K562 (cell line): ENCODE data around the gene PRSS53. TPM values are rescaled to one million over a fixed set of nuclear protein-coding genes. Genes with fewer than 3 reads are reported as not detected.

Experiments used
- BRCA1 ChIP-seq, 2 experiments: fragments of 450-650 bp in 1 of 2; sonication (generic) in 1 of 2; formaldehyde crosslinking in 1 of 2; IDR thresholded peaks; 2 replicates each; pipeline versions ENCODE4 v1.5.0 to v1.6.1; 2017 to 2020; ENCODE audit warnings: mild to moderate bottlenecking in 1 of 2, missing genetic modification reagents in 1 of 2
- BRD4 ChIP-seq: fragments of 200-600 bp; sonication (generic); IDR thresholded peaks from 2 replicates; pipeline ENCODE4 v1.6.1; 2017; ENCODE audit warnings: inconsistent platforms
- CCNT2 ChIP-seq: IDR thresholded peaks from 2 replicates; pipeline ENCODE4 v1.6.1; 2011; ENCODE audit warnings: borderline replicate concordance, low read depth, mild to moderate bottlenecking, moderate library complexity, mixed read lengths, low read length; ENCODE audit not compliant: insufficient read length; ENCODE audit errors: extremely low read depth
- EP400 ChIP-seq: fragments of 450-650 bp; IDR thresholded peaks from 2 replicates; pipeline ENCODE4 v1.6.1; 2017; ENCODE audit warnings: antibody characterized with exemption, mild to moderate bottlenecking, moderate library complexity
- HDAC8 ChIP-seq: fragments of 450-650 bp; IDR thresholded peaks from 2 replicates; pipeline ENCODE4 v1.6.1; 2016; ENCODE audit warnings: mild to moderate bottlenecking, missing genetic modification characterization, moderate library complexity, missing compliant biosample characterization
- HNRNPL ChIP-seq: fragments of 200-400 bp; formaldehyde crosslinking; IDR thresholded peaks from 2 replicates; pipeline ENCODE4 v1.6.1; 2017; ENCODE audit warnings: low read depth, mild to moderate bottlenecking, low read length
- L3MBTL2 ChIP-seq: fragments of 450-650 bp; IDR thresholded peaks from 2 replicates; pipeline ENCODE4 v1.6.1; 2016; ENCODE audit warnings: mild to moderate bottlenecking, moderate library complexity
- MTA3 ChIP-seq: fragments of 450-650 bp; formaldehyde crosslinking; IDR thresholded peaks from 2 replicates; pipeline ENCODE4 v1.6.1; 2017; ENCODE audit warnings: mild to moderate bottlenecking, borderline replicate concordance
- NFE2 ChIP-seq: IDR thresholded peaks from 2 replicates; pipeline ENCODE4 v1.6.1; 2014; ENCODE audit warnings: antibody characterized with exemption, low read depth
- NFIC ChIP-seq: fragments of 450-650 bp; IDR thresholded peaks from 2 replicates; pipeline ENCODE4 v1.6.1; 2017; ENCODE audit warnings: mild to moderate bottlenecking, inconsistent platforms
- PHF8 ChIP-seq: fragments of 200-600 bp; sonication (generic); IDR thresholded peaks from 2 replicates; pipeline ENCODE4 v1.6.1; 2012; ENCODE audit warnings: mixed run types, mild to moderate bottlenecking, inconsistent platforms, low read length, moderate library complexity, borderline replicate concordance
- SP1 ChIP-seq: sonication (generic); formaldehyde crosslinking; IDR thresholded peaks from 2 replicates; pipeline ENCODE4 v1.8.1; 2022; ENCODE audit warnings: mild to moderate bottlenecking, missing genetic modification reagents
- SPI1 ChIP-seq: IDR thresholded peaks from 2 replicates; pipeline ENCODE4 v1.6.1; 2011; ENCODE audit warnings: low read depth, low read length, control low read depth, borderline replicate concordance
- ZC3H4 ChIP-seq: sonication (generic); formaldehyde crosslinking; IDR thresholded peaks from 2 replicates; pipeline ENCODE4 v1.9.0; 2021; ENCODE audit warnings: missing genetic modification reagents, borderline replicate concordance
- ZNF431 ChIP-seq: sonication (generic); formaldehyde crosslinking; IDR thresholded peaks from 2 replicates; pipeline ENCODE4 v1.8.0; 2022; ENCODE audit warnings: mild to moderate bottlenecking, missing genetic modification reagents
- ZNF57 ChIP-seq: fragments of 450-650 bp; formaldehyde crosslinking; IDR thresholded peaks from 2 replicates; pipeline ENCODE4 v1.4.0; 2020; ENCODE audit warnings: mild to moderate bottlenecking, moderate library complexity
- ZNF586 ChIP-seq: fragments of 450-650 bp; formaldehyde crosslinking; conservative IDR thresholded peaks from 2 replicates; pipeline ENCODE4 v1.4.0; 2020; ENCODE audit warnings: mild to moderate bottlenecking, moderate library complexity
- polyA plus RNA-seq, 8 experiments: library from polyadenylated mRNA; depleted of rRNA in 4 of 8; stranded (reverse) in 5 of 8; unstranded in 3 of 8; fragments of >200 nt; fragmentation: Nextera tagmentation in 2 of 8; fragmentation: Illumina TruSeq in 1 of 8; extraction: Ambion mirVana in 2 of 8; extraction: Trizol in 1 of 8; gene quantifications; 2 replicates each; pipeline versions ENCODE4 v1.2.1 to v1.2.3, GENCODE V29; 2011 to 2014; ENCODE audit warnings: inconsistent platforms in 1 of 8, missing spikeins in 1 of 8
- total RNA-seq, 7 experiments: library from RNA; depleted of rRNA in 6 of 7; stranded (reverse); fragments of >200 nt in 6 of 7; fragmentation: Illumina TruSeq in 2 of 7; extraction: Trizol in 2 of 7; gene quantifications; 2 replicates each; pipeline versions ENCODE4 v1.2.1 to v1.2.3, GENCODE V29; 2011 to 2021; ENCODE audit warnings: low replicate concordance in 1 of 7
- TF ChIP-seq, protein P1 (sequence below), 2 experiments: fragments of 200-800 bp in 1 of 2; sonication (Bioruptor generic) in 1 of 2; sonication (generic) in 1 of 2; formaldehyde crosslinking in 1 of 2; IDR thresholded peaks in 1 of 2; conservative IDR thresholded peaks in 1 of 2; 2 replicates each; pipeline versions ENCODE4 v1.5.0 to v1.6.1; 2016 to 2020; ENCODE audit warnings: missing compliant biosample characterization in 1 of 2, missing genetic modification characterization in 1 of 2, missing genetic modification reagents in 1 of 2

PRSS53 gene
- total and polyA plus RNA-seq, 9 of the 15 experiments (the other 6 are each of a cell fraction or from before 2014, with no cell fraction given): 0.40 to 1.9 (median 0.78) TPM; not detected in 2

DNA sequence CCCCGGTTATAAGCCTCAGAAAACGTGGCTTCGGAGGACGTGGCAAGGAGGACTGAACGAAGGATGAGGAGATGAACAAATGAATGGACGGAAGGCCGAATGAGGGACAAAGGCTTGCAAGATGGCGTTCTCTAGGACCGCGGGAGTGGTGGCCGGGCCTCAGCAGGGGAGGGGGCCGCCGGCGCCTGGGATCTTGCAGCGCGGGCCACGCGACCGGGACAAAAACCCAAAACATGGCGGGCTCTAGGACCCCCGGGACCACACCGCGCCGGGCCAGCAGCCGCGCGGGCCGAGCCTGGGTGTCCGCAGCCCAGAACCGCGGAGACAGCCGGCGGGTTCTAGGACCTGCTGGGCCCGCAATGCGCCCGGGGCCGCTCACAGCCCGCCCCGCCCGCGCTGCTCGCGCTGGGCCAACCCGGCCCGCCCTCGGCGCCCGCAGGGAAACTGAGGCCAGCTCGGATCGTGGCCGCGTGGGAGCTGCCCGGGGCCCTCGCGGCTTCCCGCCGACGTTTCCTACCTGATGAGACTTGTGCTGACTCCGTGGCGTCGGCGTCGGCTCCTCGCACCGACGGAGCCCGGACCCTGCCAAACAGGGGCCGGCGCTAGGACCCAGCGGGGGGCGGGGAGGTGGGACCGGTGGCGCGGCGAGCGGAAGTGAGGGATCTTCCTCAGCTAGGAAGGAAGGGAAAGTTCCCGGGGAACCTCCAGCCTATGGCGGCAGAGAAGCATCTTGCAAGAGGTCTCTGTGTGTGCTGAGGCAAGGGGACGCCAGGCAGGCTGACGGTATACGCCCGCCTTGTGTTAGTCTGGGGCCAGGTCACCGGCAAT is 15.4 kb downstream of the PRSS53 start (continued):
- TF ChIP-seq EP400: peak; percentile 75; the same call in 1 of the 2 replicates
- peak; percentile 63; the same call in 1 of the 2 replicates for TF ChIP-seq ZC3H4 (CRISPR knock-in tag)
- 0 out of 2 replicates have a peak, but pooled peaks have one; percentile 29 for TF ChIP-seq HNRNPL
- peak; percentile 19; the same call in 1 of the 2 replicates for TF ChIP-seq MTA3
- TF ChIP-seq SPI1: peak; percentile 86
- TF ChIP-seq SP1 (CRISPR knock-in tag): 0 out of 2 replicates have a peak, but pooled peaks have one; percentile 28
- TF ChIP-seq BRD4: peak; percentile 90
- TF ChIP-seq ZNF586 (CRISPR knock-in tag): no peak
- TF ChIP-seq ZNF57 (CRISPR knock-in tag): peak; percentile 53; the same call in 1 of the 2 replicates
- TF ChIP-seq, protein P1, sequence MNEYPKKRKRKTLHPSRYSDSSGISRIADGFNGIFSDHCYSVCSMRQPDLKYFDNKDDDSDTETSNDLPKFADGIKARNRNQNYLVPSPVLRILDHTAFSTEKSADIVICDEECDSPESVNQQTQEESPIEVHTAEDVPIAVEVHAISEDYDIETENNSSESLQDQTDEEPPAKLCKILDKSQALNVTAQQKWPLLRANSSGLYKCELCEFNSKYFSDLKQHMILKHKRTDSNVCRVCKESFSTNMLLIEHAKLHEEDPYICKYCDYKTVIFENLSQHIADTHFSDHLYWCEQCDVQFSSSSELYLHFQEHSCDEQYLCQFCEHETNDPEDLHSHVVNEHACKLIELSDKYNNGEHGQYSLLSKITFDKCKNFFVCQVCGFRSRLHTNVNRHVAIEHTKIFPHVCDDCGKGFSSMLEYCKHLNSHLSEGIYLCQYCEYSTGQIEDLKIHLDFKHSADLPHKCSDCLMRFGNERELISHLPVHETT (CRISPR knock-in tag; conservative IDR thresholded peaks at IDR 0.05 in 1 of 2, IDR thresholded peaks at IDR 0.05 in 1 of 2): peak in 1 of 2 experiments; percentile 72; a peak in 1 of 4 replicates
- no peak for TF ChIP-seq BRCA1 (IDR thresholded peaks at IDR 0.05)
- 0 out of 2 replicates have a peak, but pooled peaks have one; percentile 12 for TF ChIP-seq BRCA1 (CRISPR knock-in tag; IDR thresholded peaks at IDR 0.05)
- TF ChIP-seq HDAC8 (tag): no peak
- TF ChIP-seq NFE2: no peak; the same call in 1 of the 2 replicates
- peak; percentile 59 for TF ChIP-seq NFIC
- peak; percentile 83; the same call in 1 of the 2 replicates for TF ChIP-seq PHF8
- peak; percentile 53 for TF ChIP-seq CCNT2
- peak; percentile 56; the same call in 1 of the 2 replicates for TF ChIP-seq L3MBTL2
- TF ChIP-seq ZNF431: 0 out of 2 replicates have a peak, but pooled peaks have one; percentile 1
